ENCODE results near the gene SHC2. TPM values are rescaled to one million over a fixed set of nuclear protein-coding genes. Genes with fewer than 3 reads are reported as not detected.

The SHC2 gene
- polyA plus RNA-seq, 1 of the 3 experiments (the other 2 are of a cell fraction) = 0.64 TPM

DNA sequence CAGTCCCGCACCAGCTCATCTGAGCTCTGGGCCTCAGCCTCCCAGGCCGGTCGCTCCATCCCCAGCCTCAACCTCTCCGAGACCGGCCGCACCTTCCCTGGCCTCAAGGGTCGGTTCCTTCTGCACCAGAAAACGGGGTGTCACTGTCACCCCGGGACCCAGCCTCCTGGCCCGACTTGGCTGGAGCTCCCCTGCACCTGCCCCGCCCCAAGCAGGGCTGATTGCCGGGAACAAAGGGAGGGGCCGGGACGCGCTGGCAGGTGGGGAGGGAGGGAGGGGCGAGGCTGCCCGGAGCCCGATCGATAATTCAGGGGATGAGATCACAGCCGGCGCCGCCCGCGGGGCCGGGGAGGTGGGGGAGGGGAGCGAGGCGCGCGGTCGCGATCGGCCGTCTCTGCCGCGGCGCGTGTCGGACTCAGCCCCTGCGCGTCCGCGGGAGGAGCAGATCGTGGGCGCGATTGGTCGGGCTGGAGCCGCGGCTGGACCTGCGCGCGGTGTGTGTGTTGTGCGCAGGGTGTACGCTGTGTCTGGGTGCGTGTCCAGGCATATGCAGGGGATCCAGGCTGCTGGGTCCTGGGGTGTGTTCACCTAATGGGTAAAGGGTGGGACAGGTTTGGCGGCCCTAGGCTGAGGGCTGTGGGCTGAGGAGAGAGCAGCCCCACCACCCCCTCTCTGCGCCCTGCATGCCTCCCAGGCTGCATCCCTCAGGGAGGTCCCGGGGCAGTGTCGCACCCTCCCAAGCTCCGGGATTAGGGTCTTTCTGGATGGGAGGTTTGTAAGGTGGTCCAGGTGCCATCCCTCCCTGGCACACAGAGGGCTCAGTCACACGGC lies 1.1 kb upstream of the SHC2 start:
- Histone ChIP-seq H3K4me2 (peak overlapping the region; percentile 15; the same call in 1 of the 2 replicates), H3K9me3 (no peaks in the 10 kb centered on the region), H2AFZ (ENCODE audit: low read depth) (no peak overlapping the region), H3K27me3 (ENCODE audit: insufficient read depth) (peaks cover 12% of the 10 kb centered on the region; the same call in 1 of the 2 replicates), H3K4me1 (ENCODE audit: control insufficient read depth in 1 of 2, insufficient read depth in 2 of 2, low read depth in 1 of 2, low read length in 1 of 2) (peaks cover 0 to 9% of the 10 kb centered on the region in 2 experiments; a peak in 1 of 4 replicates), H4K20me1 (ENCODE audit: insufficient read depth) (no peaks in the 10 kb centered on the region), H3K36me3 (replicated peaks in 1 of 2; ENCODE audit: control insufficient read depth in 1 of 2, insufficient read depth in 2 of 2, low read length in 1 of 2) (no peaks in the 10 kb centered on the region), H3K79me2 (ENCODE audit: insufficient read depth) (no peaks in the 10 kb centered on the region), H3F3A (replicated peaks; ENCODE audit: insufficient read depth) (no peaks in the 10 kb centered on the region), H3K9ac (no peak overlapping the region), H3K9me2 (no peaks in the 10 kb centered on the region), H3K27ac (ENCODE audit: low read depth in 2 of 2, low read length in 1 of 2) (peak overlapping the region in 1 of 2 experiments; percentile 58; a peak in 1 of 4 replicates), H3K4me3 (ENCODE audit: low read depth in 2 of 2, low read length in 1 of 2) (peak overlapping the region in 1 of 2 experiments; percentile 52; a peak in 1 of 4 replicates)
- WGBS (ENCODE audit: low lambda C conversion rate) = 0% methylated on average over 2 of the region's 60 CpGs
- DNase-seq = peak; percentile 77
- CTCF ChIA-PET = interaction anchor here (0.7 to 1.8 kb wide), 6 partner anchors 18 to 78 kb away, joined by 3 to 5 read pairs (median 4); partner anchors contain the start of gene TPGS1
- TF ChIP-seq NRF1 (IDR thresholded peaks at IDR 0.05; ENCODE audit: low read depth, low read length) = no peak
- TF ChIP-seq, protein P1, sequence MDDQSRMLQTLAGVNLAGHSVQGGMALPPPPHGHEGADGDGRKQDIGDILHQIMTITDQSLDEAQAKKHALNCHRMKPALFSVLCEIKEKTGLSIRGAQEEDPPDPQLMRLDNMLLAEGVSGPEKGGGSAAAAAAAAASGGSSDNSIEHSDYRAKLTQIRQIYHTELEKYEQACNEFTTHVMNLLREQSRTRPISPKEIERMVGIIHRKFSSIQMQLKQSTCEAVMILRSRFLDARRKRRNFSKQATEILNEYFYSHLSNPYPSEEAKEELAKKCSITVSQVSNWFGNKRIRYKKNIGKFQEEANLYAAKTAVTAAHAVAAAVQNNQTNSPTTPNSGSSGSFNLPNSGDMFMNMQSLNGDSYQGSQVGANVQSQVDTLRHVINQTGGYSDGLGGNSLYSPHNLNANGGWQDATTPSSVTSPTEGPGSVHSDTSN (IDR thresholded peaks at IDR 0.05) = no peak
- TF ChIP-seq MXI1 (IDR thresholded peaks at IDR 0.05; ENCODE audit: low read depth, low read length) = no peak
- TF ChIP-seq RCOR1 (IDR thresholded peaks at IDR 0.05; ENCODE audit: low read length) = no peak
- TF ChIP-seq, protein P2, sequence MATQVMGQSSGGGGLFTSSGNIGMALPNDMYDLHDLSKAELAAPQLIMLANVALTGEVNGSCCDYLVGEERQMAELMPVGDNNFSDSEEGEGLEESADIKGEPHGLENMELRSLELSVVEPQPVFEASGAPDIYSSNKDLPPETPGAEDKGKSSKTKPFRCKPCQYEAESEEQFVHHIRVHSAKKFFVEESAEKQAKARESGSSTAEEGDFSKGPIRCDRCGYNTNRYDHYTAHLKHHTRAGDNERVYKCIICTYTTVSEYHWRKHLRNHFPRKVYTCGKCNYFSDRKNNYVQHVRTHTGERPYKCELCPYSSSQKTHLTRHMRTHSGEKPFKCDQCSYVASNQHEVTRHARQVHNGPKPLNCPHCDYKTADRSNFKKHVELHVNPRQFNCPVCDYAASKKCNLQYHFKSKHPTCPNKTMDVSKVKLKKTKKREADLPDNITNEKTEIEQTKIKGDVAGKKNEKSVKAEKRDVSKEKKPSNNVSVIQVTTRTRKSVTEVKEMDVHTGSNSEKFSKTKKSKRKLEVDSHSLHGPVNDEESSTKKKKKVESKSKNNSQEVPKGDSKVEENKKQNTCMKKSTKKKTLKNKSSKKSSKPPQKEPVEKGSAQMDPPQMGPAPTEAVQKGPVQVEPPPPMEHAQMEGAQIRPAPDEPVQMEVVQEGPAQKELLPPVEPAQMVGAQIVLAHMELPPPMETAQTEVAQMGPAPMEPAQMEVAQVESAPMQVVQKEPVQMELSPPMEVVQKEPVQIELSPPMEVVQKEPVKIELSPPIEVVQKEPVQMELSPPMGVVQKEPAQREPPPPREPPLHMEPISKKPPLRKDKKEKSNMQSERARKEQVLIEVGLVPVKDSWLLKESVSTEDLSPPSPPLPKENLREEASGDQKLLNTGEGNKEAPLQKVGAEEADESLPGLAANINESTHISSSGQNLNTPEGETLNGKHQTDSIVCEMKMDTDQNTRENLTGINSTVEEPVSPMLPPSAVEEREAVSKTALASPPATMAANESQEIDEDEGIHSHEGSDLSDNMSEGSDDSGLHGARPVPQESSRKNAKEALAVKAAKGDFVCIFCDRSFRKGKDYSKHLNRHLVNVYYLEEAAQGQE (IDR thresholded peaks at IDR 0.05; ENCODE audit: low read depth, low read length) = no peak
- no peak for TF ChIP-seq RXRA (IDR thresholded peaks at IDR 0.05; ENCODE audit: borderline replicate concordance, low read depth)
- TF ChIP-seq YY1 (IDR thresholded peaks at IDR 0.05; ENCODE audit: low read depth) = no peak
- TF ChIP-seq SMC3 (IDR thresholded peaks at IDR 0.05; ENCODE audit: low read depth, low read length) = no peak
- no peak for TF ChIP-seq USF2 (IDR thresholded peaks at IDR 0.05; ENCODE audit: borderline replicate concordance, low read depth, low read length)
- no peak for TF ChIP-seq MAX (IDR thresholded peaks at IDR 0.05; ENCODE audit: low read depth)
- no peak for TF ChIP-seq GATA2 (CRISPR knock-in tag; IDR thresholded peaks at IDR 0.05)
- TF ChIP-seq GABPA (IDR thresholded peaks at IDR 0.05; ENCODE audit: low read depth) = no peak
- no peak for TF ChIP-seq TEAD4 (IDR thresholded peaks at IDR 0.05; ENCODE audit: borderline replicate concordance, insufficient read depth)
- TF ChIP-seq, protein P3, sequence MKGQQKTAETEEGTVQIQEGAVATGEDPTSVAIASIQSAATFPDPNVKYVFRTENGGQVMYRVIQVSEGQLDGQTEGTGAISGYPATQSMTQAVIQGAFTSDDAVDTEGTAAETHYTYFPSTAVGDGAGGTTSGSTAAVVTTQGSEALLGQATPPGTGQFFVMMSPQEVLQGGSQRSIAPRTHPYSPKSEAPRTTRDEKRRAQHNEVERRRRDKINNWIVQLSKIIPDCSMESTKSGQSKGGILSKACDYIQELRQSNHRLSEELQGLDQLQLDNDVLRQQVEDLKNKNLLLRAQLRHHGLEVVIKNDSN (IDR thresholded peaks at IDR 0.05; ENCODE audit: borderline replicate concordance, low read depth) = no peak
- no peak for TF ChIP-seq EZH2phosphoT487 (IDR thresholded peaks at IDR 0.05; ENCODE audit: borderline replicate concordance, low read depth)
- no peak for TF ChIP-seq FOSL2 (IDR thresholded peaks at IDR 0.05; ENCODE audit: borderline replicate concordance, low read depth)
- no peak for TF ChIP-seq TCF12 (IDR thresholded peaks at IDR 0.05)
- TF ChIP-seq CTCF (IDR thresholded peaks at IDR 0.05) = no peak
- TF ChIP-seq RAD21 (IDR thresholded peaks at IDR 0.05; ENCODE audit: low read length) = no peak
- TF ChIP-seq IRF3 (IDR thresholded peaks at IDR 0.05; ENCODE audit: low read depth, low read length) = no peak
- POLR2A ChIA-PET = no interaction called here
